Astrocyte (in vitro differentiated cells and primary cell): Measurements from ENCODE around the gene OCA2. TPM values are rescaled to one million over a fixed set of nuclear protein-coding genes. Genes with fewer than 3 reads are reported as not detected.

Source experiments
- DNase-seq: peaks from one replicate; pipeline ENCODE4 v3.0.0-alpha.2; 2010; ENCODE audit warnings: low read depth
- FAIRE-seq: peaks from 2 replicates; lab custom pipeline; 2011; peaks lifted over from hg19 to GRCh38; lab: Jason Lieb, UNC
- H2AFZ ChIP-seq: 2 replicates; pipeline ENCODE4 v1.6.0; 2012; ENCODE audit warnings: low read depth, low read length, inconsistent platforms
- H3K27ac ChIP-seq: 2 replicates; pipeline ENCODE4 v1.5.1; 2011; ENCODE audit warnings: low read depth, low read length, inconsistent platforms
- H3K27me3 ChIP-seq: 2 replicates; pipeline ENCODE4 v1.6.0; 2011; ENCODE audit warnings: low read length, inconsistent platforms; ENCODE audit not compliant: insufficient read depth
- H3K36me3 ChIP-seq: 2 replicates; pipeline ENCODE4 v1.5.1; 2011; ENCODE audit warnings: low read length, inconsistent platforms; ENCODE audit not compliant: insufficient read depth
- H3K4me1 ChIP-seq: 2 replicates; pipeline ENCODE4 v1.5.1; 2011; ENCODE audit warnings: low read length, inconsistent platforms; ENCODE audit not compliant: insufficient read depth
- H3K4me2 ChIP-seq: 2 replicates; pipeline ENCODE4 v1.6.0; 2012; ENCODE audit warnings: low read length, inconsistent platforms
- H3K4me3 ChIP-seq: 2 replicates; pipeline ENCODE4 v1.5.1; 2011; ENCODE audit warnings: low read depth, mild to moderate bottlenecking, low read length, inconsistent platforms; ENCODE audit not compliant: insufficient read depth
- H3K79me2 ChIP-seq: 2 replicates; pipeline ENCODE4 v1.6.0; 2012; ENCODE audit warnings: mild to moderate bottlenecking, low read length, inconsistent platforms; ENCODE audit not compliant: insufficient read depth
- H3K9ac ChIP-seq: 2 replicates; pipeline ENCODE4 v1.6.0; 2012; ENCODE audit warnings: mild to moderate bottlenecking, low read length, inconsistent platforms
- H3K9me3 ChIP-seq: 2 replicates; pipeline ENCODE4 v1.5.1; 2012; ENCODE audit warnings: low read depth, mild to moderate bottlenecking, low read length, inconsistent platforms; ENCODE audit not compliant: insufficient read depth
- H4K20me1 ChIP-seq: 2 replicates; pipeline ENCODE4 v1.6.0; 2012; ENCODE audit warnings: low read length, inconsistent platforms; ENCODE audit not compliant: insufficient read depth
- H3K27ac Mint-ChIP-seq: one replicate; pipeline ENCODE4 v1.8.0; 2021; ENCODE audit warnings: mild to moderate bottlenecking, mixed read lengths; ENCODE audit not compliant: unreplicated experiment
- H3K27me3 Mint-ChIP-seq: one replicate; pipeline ENCODE4 v1.8.0; 2021; ENCODE audit warnings: low read depth, mixed read lengths; ENCODE audit not compliant: unreplicated experiment
- H3K36me3 Mint-ChIP-seq: one replicate; pipeline ENCODE4 v1.8.0; 2021; ENCODE audit warnings: low read depth, mixed read lengths; ENCODE audit not compliant: unreplicated experiment
- H3K4me1 Mint-ChIP-seq: one replicate; pipeline ENCODE4 v1.8.0; 2021; ENCODE audit warnings: low read depth, mixed read lengths; ENCODE audit not compliant: unreplicated experiment
- H3K4me3 Mint-ChIP-seq: one replicate; pipeline ENCODE4 v1.8.0; 2021; ENCODE audit warnings: mild to moderate bottlenecking, moderate library complexity, mixed read lengths; ENCODE audit not compliant: unreplicated experiment
- H3K9me3 Mint-ChIP-seq: one replicate; pipeline ENCODE4 v1.8.0; 2021; ENCODE audit warnings: mild to moderate bottlenecking, mixed read lengths; ENCODE audit not compliant: unreplicated experiment
- EZH2 ChIP-seq: IDR thresholded peaks from 2 replicates; pipeline ENCODE4 v1.6.1; 2012; ENCODE audit warnings: mild to moderate bottlenecking, low read length, inconsistent platforms; ENCODE audit not compliant: insufficient read depth
- total RNA-seq: library from RNA; stranded (reverse); gene quantifications from 2 replicates; pipeline ENCODE4 v1.2.1, GENCODE V29; 2021
- TF ChIP-seq, protein P1 (sequence below): IDR thresholded peaks from 2 replicates; pipeline ENCODE4 v1.5.1; 2011; ENCODE audit warnings: low read depth, mild to moderate bottlenecking, inconsistent platforms, low read length, moderate library complexity; ENCODE audit not compliant: insufficient read depth

OCA2 gene
- total RNA-seq, 1 donor from 2014 or later = 2.9 TPM

DNA sequence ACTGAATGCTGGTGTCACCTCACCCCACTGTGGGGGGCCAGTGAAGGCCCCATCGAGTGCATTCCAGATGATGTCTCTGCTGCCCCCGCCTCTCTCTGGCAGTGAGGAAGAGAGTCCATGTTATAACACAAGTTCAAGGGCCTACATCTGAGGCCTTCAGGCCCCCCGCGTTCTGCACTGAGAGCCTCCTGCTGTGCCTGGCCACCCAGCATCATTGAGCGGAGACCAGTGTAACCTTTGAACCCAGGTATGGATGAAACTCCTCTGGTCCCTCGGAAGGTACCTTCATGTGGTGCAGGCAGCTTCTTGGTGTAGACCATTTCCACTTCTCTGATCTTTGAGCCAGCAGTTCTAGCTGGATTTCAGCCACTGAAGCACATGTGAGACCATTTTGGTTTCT lies 324.9 kb downstream of the OCA2 start:
- no peaks in the 10 kb centered on the region for H3K27me3 ChIP-seq
- H3K9me3 ChIP-seq = no peaks in the 10 kb centered on the region
- no peaks in the 10 kb centered on the region for H3K4me1 ChIP-seq
- H3K27ac ChIP-seq = no peak overlapping the region
- Mint-ChIP-seq H3K4me3 (no peak overlapping the region), H3K4me1 (peaks cover 13% of the 10 kb centered on the region), H3K36me3 (peaks cover 2% of the 10 kb centered on the region), H3K27me3 (no peaks in the 10 kb centered on the region), H3K9me3 (peaks cover 3% of the 10 kb centered on the region), H3K27ac (no peak overlapping the region)
- DNase-seq (no peak), FAIRE-seq (no peak)
- H3K36me3 ChIP-seq = no peaks in the 10 kb centered on the region
- TF ChIP-seq EZH2 = no peak
- TF ChIP-seq, protein P1, sequence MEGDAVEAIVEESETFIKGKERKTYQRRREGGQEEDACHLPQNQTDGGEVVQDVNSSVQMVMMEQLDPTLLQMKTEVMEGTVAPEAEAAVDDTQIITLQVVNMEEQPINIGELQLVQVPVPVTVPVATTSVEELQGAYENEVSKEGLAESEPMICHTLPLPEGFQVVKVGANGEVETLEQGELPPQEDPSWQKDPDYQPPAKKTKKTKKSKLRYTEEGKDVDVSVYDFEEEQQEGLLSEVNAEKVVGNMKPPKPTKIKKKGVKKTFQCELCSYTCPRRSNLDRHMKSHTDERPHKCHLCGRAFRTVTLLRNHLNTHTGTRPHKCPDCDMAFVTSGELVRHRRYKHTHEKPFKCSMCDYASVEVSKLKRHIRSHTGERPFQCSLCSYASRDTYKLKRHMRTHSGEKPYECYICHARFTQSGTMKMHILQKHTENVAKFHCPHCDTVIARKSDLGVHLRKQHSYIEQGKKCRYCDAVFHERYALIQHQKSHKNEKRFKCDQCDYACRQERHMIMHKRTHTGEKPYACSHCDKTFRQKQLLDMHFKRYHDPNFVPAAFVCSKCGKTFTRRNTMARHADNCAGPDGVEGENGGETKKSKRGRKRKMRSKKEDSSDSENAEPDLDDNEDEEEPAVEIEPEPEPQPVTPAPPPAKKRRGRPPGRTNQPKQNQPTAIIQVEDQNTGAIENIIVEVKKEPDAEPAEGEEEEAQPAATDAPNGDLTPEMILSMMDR = no peak
- H4K20me1 ChIP-seq = no peaks in the 10 kb centered on the region
- no peaks in the 10 kb centered on the region for H3K79me2 ChIP-seq
- H3K4me3 ChIP-seq = no peak overlapping the region
- no peak overlapping the region for H3K9ac ChIP-seq
- no peak overlapping the region for H3K4me2 ChIP-seq
- no peak overlapping the region for H2AFZ ChIP-seq

DNA sequence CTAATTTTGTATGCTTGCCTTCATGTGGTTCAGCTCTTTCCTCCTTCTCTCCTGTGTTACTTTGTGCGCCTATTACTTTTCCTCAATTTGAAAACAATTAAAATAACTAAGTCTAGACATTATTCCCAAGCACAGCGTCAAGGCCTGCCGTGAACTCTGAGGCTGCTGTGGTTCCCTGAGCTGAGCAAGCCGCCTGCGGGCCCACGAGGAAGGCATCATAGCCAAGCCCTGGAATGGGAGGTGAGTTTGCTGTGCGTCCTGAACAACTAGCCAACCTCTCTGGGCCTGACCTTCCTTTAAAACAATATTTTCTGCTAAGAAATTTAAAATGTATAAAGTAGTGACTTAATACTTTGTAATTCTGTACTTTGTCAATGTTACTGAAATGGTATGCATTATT lies 327.2 kb downstream of the OCA2 start:
- Mint-ChIP-seq H3K4me1 (no peaks in the 10 kb centered on the region), H3K4me3 (no peak overlapping the region), H3K27me3 (no peaks in the 10 kb centered on the region), H3K36me3 (peaks cover 2% of the 10 kb centered on the region), H3K27ac (no peak overlapping the region), H3K9me3 (peaks cover 7% of the 10 kb centered on the region)
- Histone ChIP-seq H3K4me1 (no peaks in the 10 kb centered on the region), H3K36me3 (no peaks in the 10 kb centered on the region), H3K4me2 (no peak overlapping the region), H3K9me3 (no peaks in the 10 kb centered on the region), H3K4me3 (no peak overlapping the region), H3K27ac (no peak overlapping the region), H3K79me2 (no peaks in the 10 kb centered on the region), H3K9ac (no peak overlapping the region), H4K20me1 (no peaks in the 10 kb centered on the region), H3K27me3 (no peaks in the 10 kb centered on the region), H2AFZ (no peak overlapping the region)
- no peak for DNase-seq
- no peak for TF ChIP-seq EZH2
- TF ChIP-seq, protein P1 = no peak
- no peak for FAIRE-seq

DNA sequence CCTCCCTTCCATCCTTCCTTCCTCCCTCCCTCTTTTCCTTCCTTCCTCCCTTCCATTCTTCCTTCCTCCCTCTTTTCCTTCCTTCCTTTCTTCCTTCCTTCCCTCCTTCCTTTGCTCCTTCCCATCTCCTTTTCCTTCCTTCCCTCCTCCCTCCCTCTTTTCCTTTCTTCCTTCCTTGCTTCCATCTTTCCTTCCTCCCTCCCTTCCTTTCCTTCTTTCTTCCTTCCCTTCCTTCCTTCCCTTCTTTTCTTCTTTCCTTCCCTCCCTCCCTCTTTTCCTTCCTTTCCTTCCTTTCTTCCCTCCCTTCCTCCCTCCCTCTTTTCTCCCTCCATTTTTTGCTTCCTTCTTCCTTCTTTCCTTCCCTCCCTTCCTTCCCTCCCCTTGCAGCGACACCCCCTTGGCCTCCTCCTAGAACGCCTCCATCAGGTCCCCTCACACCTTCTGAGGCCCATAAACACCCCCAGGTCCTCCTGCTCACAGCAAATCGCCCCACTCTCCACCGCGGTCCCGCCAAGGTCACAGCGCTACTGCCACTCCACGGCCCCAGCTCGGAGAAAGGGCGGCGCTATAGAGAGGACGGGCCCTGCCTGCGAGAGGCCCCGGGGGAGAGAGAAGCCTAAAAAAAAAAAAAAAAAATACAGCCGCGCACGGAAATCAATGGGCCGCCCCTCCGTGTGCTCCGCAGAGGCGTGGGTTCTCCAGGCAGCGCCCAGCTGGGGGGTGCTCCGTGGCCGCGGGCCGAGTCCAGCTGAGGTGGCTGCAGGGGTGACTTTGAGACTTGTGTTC lies 328.2 kb downstream of the OCA2 start:
- no peak overlapping the region for H3K9ac ChIP-seq
- FAIRE-seq = no peak
- H2AFZ ChIP-seq = no peak overlapping the region
- peaks cover 6% of the 10 kb centered on the region for H3K9me3 Mint-ChIP-seq
- no peaks in the 10 kb centered on the region for H3K9me3 ChIP-seq
- no peaks in the 10 kb centered on the region for H3K4me1 Mint-ChIP-seq
- H3K27ac ChIP-seq = no peak overlapping the region
- no peak overlapping the region for H3K4me3 Mint-ChIP-seq
- H3K27me3 ChIP-seq = no peaks in the 10 kb centered on the region
- no peaks in the 10 kb centered on the region for H3K27me3 Mint-ChIP-seq
- peaks cover 2% of the 10 kb centered on the region for H3K36me3 Mint-ChIP-seq
- H3K4me1 ChIP-seq = no peaks in the 10 kb centered on the region
- no peak overlapping the region for H3K4me2 ChIP-seq
- no peaks in the 10 kb centered on the region for H3K79me2 ChIP-seq
- no peak for DNase-seq
- no peaks in the 10 kb centered on the region for H4K20me1 ChIP-seq
- H3K4me3 ChIP-seq = no peak overlapping the region
- H3K27ac Mint-ChIP-seq = no peak overlapping the region
- H3K36me3 ChIP-seq = no peaks in the 10 kb centered on the region
- TF ChIP-seq, protein P1 = no peak
- TF ChIP-seq EZH2 = no peak
